ENCODE data around the gene GID4.

Gene GID4

GRCh38 chr17:18016426-18016825 lies 22.8 kb upstream of the GID4 start:
- no peak for DNase-seq (ENCODE audit: low read depth)
- TF ChIP-seq MAX (IDR thresholded peaks at IDR 0.05; ENCODE audit: low read depth, low read length), result no peak
- TF ChIP-seq POLR2A (IDR thresholded peaks at IDR 0.05; ENCODE audit: extremely low read depth, insufficient read length), result no peak
- TF ChIP-seq CTCF (IDR thresholded peaks at IDR 0.05; ENCODE audit: low read depth, low read length), result no peak
- TF ChIP-seq MYC (IDR thresholded peaks at IDR 0.05; ENCODE audit: low read depth, low read length), result no peak
- H3K4me3 ChIP-seq (ENCODE audit: low read depth, low read length), result no peak overlapping the region

DNA sequence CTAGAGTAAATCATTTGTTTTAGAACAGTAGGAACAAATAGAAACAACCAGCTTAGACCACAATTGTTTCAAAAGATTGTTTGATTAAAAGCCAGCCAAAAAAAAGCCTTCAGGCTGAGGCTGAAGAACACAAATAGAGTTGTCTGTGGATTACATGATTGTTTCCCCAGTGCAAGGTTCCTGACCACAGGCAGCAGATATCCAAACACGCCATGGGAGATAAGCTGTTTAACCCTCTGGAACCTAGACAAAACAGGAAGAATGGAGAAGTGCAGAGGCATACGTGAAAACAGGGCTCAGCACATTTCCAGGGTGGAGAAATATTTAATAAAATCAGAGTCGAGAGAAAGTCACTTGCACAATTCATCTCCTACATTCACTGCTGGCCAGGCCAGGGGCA lies 21.2 kb upstream of the GID4 start:
- DNase-seq (ENCODE audit: low read depth), result no peak
- TF ChIP-seq POLR2A (IDR thresholded peaks at IDR 0.05; ENCODE audit: extremely low read depth, insufficient read length), result no peak
- TF ChIP-seq CTCF (IDR thresholded peaks at IDR 0.05; ENCODE audit: low read depth, low read length), result no peak
- TF ChIP-seq MAX (IDR thresholded peaks at IDR 0.05; ENCODE audit: low read depth, low read length), result no peak
- no peak for TF ChIP-seq MYC (IDR thresholded peaks at IDR 0.05; ENCODE audit: low read depth, low read length)
- H3K4me3 ChIP-seq (ENCODE audit: low read depth, low read length), result no peak overlapping the region

DNA sequence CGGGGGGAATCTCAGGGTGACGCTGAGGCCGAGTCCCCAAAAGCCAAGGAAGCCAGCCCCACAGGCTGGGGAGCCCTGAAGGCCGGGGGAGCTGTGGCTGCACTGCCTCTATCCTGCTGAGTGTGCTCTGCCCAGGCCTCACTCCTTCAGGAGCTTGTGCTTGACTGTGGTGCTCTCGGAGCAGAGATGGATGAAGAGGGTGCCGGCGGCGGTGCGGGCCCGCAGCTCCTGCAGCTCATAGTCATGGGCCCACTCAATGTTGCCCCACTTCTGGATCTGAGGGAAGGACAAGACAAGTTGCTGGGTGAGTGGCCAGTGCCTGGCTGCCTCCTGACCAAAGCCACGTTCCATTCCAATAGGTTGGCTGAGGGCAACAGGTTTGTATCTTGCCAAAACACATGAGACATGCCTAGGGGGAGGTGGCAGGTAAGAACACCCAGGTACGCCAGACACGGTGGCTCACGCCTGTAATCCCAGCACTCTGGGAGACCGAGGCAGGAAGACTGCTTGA lies 20.7 kb upstream of the GID4 start:
- no peak for DNase-seq (ENCODE audit: low read depth)
- H3K4me3 ChIP-seq (ENCODE audit: low read depth, low read length), result no peak overlapping the region
- TF ChIP-seq CTCF (IDR thresholded peaks at IDR 0.05; ENCODE audit: low read depth, low read length) (no peak), MYC (IDR thresholded peaks at IDR 0.05; ENCODE audit: low read depth, low read length) (no peak), POLR2A (IDR thresholded peaks at IDR 0.05; ENCODE audit: extremely low read depth, insufficient read length) (no peak)

DNA sequence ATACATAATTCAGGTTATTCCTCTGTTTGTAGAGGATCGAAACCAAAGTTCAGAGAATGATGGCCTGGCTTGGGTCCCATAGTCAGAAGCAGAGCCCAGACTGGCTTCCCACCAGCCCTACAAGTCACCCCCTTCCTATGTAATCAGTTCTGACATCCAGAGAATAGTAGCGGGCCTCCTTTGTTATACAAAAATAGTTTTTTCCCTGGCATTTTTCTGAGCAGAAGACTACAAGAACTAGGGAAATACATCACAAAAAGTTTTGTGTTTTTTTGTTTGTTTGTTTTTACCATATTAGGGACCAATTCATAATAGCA lies 19.4 kb upstream of the GID4 start:
- no peak overlapping the region for H3K4me3 ChIP-seq (ENCODE audit: low read depth, low read length)
- DNase-seq (ENCODE audit: low read depth), result no peak
- TF ChIP-seq POLR2A (IDR thresholded peaks at IDR 0.05; ENCODE audit: extremely low read depth, insufficient read length) (no peak), MAX (IDR thresholded peaks at IDR 0.05; ENCODE audit: low read depth, low read length) (no peak), MYC (IDR thresholded peaks at IDR 0.05; ENCODE audit: low read depth, low read length) (no peak), CTCF (IDR thresholded peaks at IDR 0.05; ENCODE audit: low read depth, low read length) (no peak)

DNA sequence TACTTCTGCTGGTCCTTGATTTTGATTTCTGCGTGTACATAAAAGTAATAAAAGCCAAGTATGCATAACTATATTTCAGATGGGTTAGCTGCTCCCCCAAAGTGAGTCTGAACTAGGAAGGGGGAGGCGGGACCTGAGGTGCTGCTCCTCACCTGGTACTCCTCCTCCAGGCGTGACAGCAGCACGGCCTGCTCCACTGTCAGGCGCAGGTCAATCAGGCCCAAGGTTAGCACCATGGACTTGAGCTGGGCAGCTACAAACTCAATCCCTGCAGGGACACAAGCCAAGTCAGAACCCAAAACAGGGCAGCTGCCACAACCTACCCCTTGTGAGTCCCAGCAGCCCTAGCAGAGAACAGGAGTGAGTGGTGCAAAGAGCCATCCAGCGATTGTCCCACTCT lies 18.2 kb upstream of the GID4 start:
- no peak for DNase-seq (ENCODE audit: low read depth)

More for the DNA sequence above, 18.2 kb upstream of the GID4 start:
- TF ChIP-seq POLR2A (IDR thresholded peaks at IDR 0.05; ENCODE audit: extremely low read depth, insufficient read length) (no peak), MAX (IDR thresholded peaks at IDR 0.05; ENCODE audit: low read depth, low read length) (no peak), MYC (IDR thresholded peaks at IDR 0.05; ENCODE audit: low read depth, low read length) (no peak), CTCF (IDR thresholded peaks at IDR 0.05; ENCODE audit: low read depth, low read length) (no peak)
- H3K4me3 ChIP-seq (ENCODE audit: low read depth, low read length), result no peak overlapping the region

Data from NB4 (cell line).